ENCODE data around the gene ITGA3.

- no peak for TF ChIP-seq CTCF (conservative IDR thresholded peaks at IDR 0.05; ENCODE audit: low read depth, low read length)
- no peak for TF ChIP-seq EZH2 (IDR thresholded peaks at IDR 0.05; ENCODE audit: borderline replicate concordance, low read depth, low read length, poor library complexity, severe bottlenecking)
These were observed 27.8 kb upstream of the ITGA3 start for GRCh38 chr17:50027881-50028735.

All from A673 (cell line).